Sigmoid colon (tissue), 4 donors: Measurements from ENCODE around the gene PARP12.

Experiments
- CTCF ChIP-seq, 4 experiments: fragments of 450-650 bp in 3 of 4; fragments of 200-600 bp in 1 of 4; IDR thresholded peaks; one replicate each; pipeline ENCODE4 v1.5.1; 2016 to 2019; ENCODE audit warnings: antibody characterized with exemption in 4 of 4, mild to moderate bottlenecking in 3 of 4, moderate library complexity in 2 of 4
- EP300 ChIP-seq, 4 donors: sonication (generic); formaldehyde crosslinking; IDR thresholded peaks; one replicate each; pipeline ENCODE4 v1.6.1; 2017; ENCODE audit warnings: antibody characterized with exemption in 4 of 4
- POLR2A ChIP-seq, 2 donors: fragments of 450-650 bp; IDR thresholded peaks; one replicate each; pipeline ENCODE4 v1.6.1; 2016; ENCODE audit warnings: antibody characterized with exemption in 2 of 2, mild to moderate bottlenecking in 2 of 2, moderate library complexity in 2 of 2

DNA sequence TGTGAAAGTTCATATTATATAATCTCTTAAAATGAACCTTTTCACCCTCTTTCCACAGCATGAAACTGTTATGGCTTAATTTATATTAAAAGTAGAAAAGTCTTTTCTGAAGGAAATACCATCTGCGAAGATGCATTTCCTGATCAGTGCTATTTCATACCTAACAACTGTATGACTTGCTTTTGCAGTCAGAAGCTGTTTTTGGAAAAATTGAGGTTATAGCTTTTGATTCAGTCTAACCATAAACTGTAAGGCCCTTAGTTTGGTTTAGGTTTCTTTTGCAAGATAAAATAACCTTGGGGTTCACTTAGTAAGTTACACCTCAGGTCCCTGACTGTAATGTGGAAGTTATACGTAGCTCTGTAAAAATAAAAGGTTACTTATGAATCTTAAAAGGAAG, 22.7 kb upstream of the PARP12 start:
- TF ChIP-seq CTCF (IDR thresholded peaks at IDR 0.05) (no peak), POLR2A (IDR thresholded peaks at IDR 0.05) (no peak), EP300 (IDR thresholded peaks at IDR 0.05) (no peak)
